H1 (cell line): Measurements from ENCODE around the gene GJD4. TPM values are rescaled to one million over a fixed set of nuclear protein-coding genes. Genes with fewer than 3 reads are reported as not detected.

Experiments used
- CTCF ChIA-PET: fragments of 300-600 bp; sonication (Branson Sonifier 250); formaldehyde crosslinking; loops from one replicate; lab custom pipeline; 2021; ENCODE audit not compliant: partially characterized antibody; lab: Charles Lee
- POLR2A ChIA-PET: fragments of 300-600 bp; sonication (Branson Sonifier 250); formaldehyde crosslinking; loops from one replicate; lab custom pipeline; 2021; ENCODE audit warnings: inconsistent platforms; ENCODE audit not compliant: partially characterized antibody; lab: Charles Lee
- DNase-seq, 2 experiments: peaks; one replicate each; pipeline versions ENCODE4 v3.0.0 to v3.0.0-alpha.2; 2010 to 2022; ENCODE audit warnings: low spot score in 2 of 2, low read depth in 1 of 2, mixed read lengths in 1 of 2
- FAIRE-seq: peaks from 2 replicates; lab custom pipeline; 2011; peaks lifted over from hg19 to GRCh38; lab: Jason Lieb, UNC
- H2AFZ ChIP-seq: 2 replicates; pipeline ENCODE4 v1.8.1; 2012; ENCODE audit warnings: low read length, inconsistent platforms
- H2AK5ac ChIP-seq: 2 replicates; pipeline ENCODE4 v1.6.1; 2013; ENCODE audit warnings: low read depth, low read length
- H2BK120ac ChIP-seq: replicated peaks from 2 replicates; pipeline ENCODE3; 2013; ENCODE audit warnings: low read depth, low read length, inconsistent platforms
- H2BK12ac ChIP-seq: 2 replicates; pipeline ENCODE4 v1.6.1; 2013; ENCODE audit warnings: low read depth, low read length
- H2BK15ac ChIP-seq: 2 replicates; pipeline ENCODE4 v1.6.1; 2013; ENCODE audit warnings: low read length
- H2BK20ac ChIP-seq: 2 replicates; pipeline ENCODE4 v1.6.1; 2013; ENCODE audit warnings: low read length
- H2BK5ac ChIP-seq: 2 replicates; pipeline ENCODE4 v1.6.1; 2013; ENCODE audit warnings: low read depth, low read length
- H3K14ac ChIP-seq: 2 replicates; pipeline ENCODE4 v1.6.1; 2013; ENCODE audit warnings: inconsistent platforms; ENCODE audit not compliant: insufficient read length
- H3K18ac ChIP-seq: 2 replicates; pipeline ENCODE4 v1.6.1; 2013; ENCODE audit warnings: low read length; ENCODE audit errors: extremely low read depth
- H3K23ac ChIP-seq: 2 replicates; pipeline ENCODE4 v1.6.1; 2013; ENCODE audit warnings: inconsistent platforms; ENCODE audit not compliant: insufficient read length
- H3K23me2 ChIP-seq: 2 replicates; pipeline ENCODE4 v1.6.1; 2013; ENCODE audit warnings: low read depth, low read length
- H3K27ac ChIP-seq: 2 replicates; pipeline ENCODE4 v1.6.1; 2011; ENCODE audit warnings: low read depth, low read length, inconsistent platforms
- H3K27me3 ChIP-seq, 4 experiments: replicated peaks in 1 of 4; 1 replicate in 1 of 4; 2 replicates in 3 of 4; pipeline versions ENCODE4 v1.6.1 to v1.8.1; 2011 to 2013; ENCODE audit warnings: low read length in 3 of 4, mild to moderate bottlenecking in 3 of 4, inconsistent platforms in 2 of 4, mixed read lengths in 2 of 4, moderate library complexity in 1 of 4; ENCODE audit not compliant: control insufficient read depth in 3 of 4, insufficient read depth in 3 of 4; ENCODE audit errors: extremely low read depth in 1 of 4
- H3K36me3 ChIP-seq, 4 experiments: 2 replicates each; pipeline versions ENCODE4 v1.6.1 to v1.8.1; 2011 to 2013; ENCODE audit warnings: mild to moderate bottlenecking in 4 of 4, low read length in 3 of 4, moderate library complexity in 2 of 4, control low read depth in 1 of 4, inconsistent platforms in 1 of 4; ENCODE audit not compliant: insufficient read depth in 4 of 4, control insufficient read depth in 2 of 4
- H3K4ac ChIP-seq: replicated peaks from 2 replicates; pipeline ENCODE3; 2013; ENCODE audit warnings: low read length, low read depth, mixed read lengths, inconsistent platforms; ENCODE audit not compliant: insufficient read length
- H3K4me1 ChIP-seq, 4 experiments: replicated peaks in 1 of 4; 1 replicate in 1 of 4; 2 replicates in 3 of 4; pipeline versions ENCODE4 v1.6.1 to v1.8.1; 2011 to 2013; ENCODE audit warnings: low read length in 3 of 4, inconsistent platforms in 2 of 4, mixed read lengths in 1 of 4; ENCODE audit not compliant: insufficient read depth in 4 of 4, control insufficient read depth in 3 of 4
- H3K4me2 ChIP-seq, 2 experiments: 2 replicates each; pipeline versions ENCODE4 v1.6.1 to v1.8.1; 2011 to 2013; ENCODE audit warnings: low read depth in 2 of 2, low read length in 2 of 2, control low read depth in 1 of 2, inconsistent platforms in 1 of 2, mild to moderate bottlenecking in 1 of 2; ENCODE audit not compliant: insufficient read depth in 1 of 2
- H3K4me3 ChIP-seq, 4 experiments: fragments of 200-600, 300-600 bp in 1 of 4; sonication (generic), shearing (Covaris generic), sonication (Bioruptor Twin) in 1 of 4; 2 replicates each; pipeline versions ENCODE4 v1.5.1 to v1.8.1; 2011 to 2016; ENCODE audit warnings: low read length in 4 of 4, low read depth in 3 of 4, control low read depth in 2 of 4, inconsistent platforms in 2 of 4, mild to moderate bottlenecking in 2 of 4, mixed read lengths in 1 of 4, moderate library complexity in 1 of 4; ENCODE audit not compliant: insufficient read depth in 2 of 4; ENCODE audit errors: extremely low read depth in 1 of 4
- H3K56ac ChIP-seq: replicated peaks from 2 replicates; pipeline ENCODE3; 2013; ENCODE audit warnings: low read depth, mild to moderate bottlenecking, mixed read lengths, low read length, inconsistent platforms; ENCODE audit not compliant: insufficient read length
- H3K79me1 ChIP-seq: 2 replicates; pipeline ENCODE4 v1.6.1; 2013; ENCODE audit warnings: low read depth, low read length, control low read depth
- H3K79me2 ChIP-seq, 2 experiments: 2 replicates each; pipeline versions ENCODE4 v1.6.1 to v1.8.1; 2012 to 2013; ENCODE audit warnings: low read length in 2 of 2, mild to moderate bottlenecking in 2 of 2, inconsistent platforms in 1 of 2; ENCODE audit not compliant: insufficient read depth in 2 of 2, control insufficient read depth in 1 of 2
- H3K9ac ChIP-seq, 4 experiments: replicated peaks in 1 of 4; 1 replicate in 1 of 4; 2 replicates in 3 of 4; pipeline versions ENCODE4 v1.6.1 to v1.8.1; 2011 to 2013; ENCODE audit warnings: low read depth in 3 of 4, low read length in 3 of 4, control low read depth in 2 of 4, mild to moderate bottlenecking in 2 of 4, moderate library complexity in 2 of 4, inconsistent platforms in 1 of 4; ENCODE audit errors: extremely low read depth in 1 of 4
- H3K9me3 ChIP-seq, 2 experiments: 2 replicates each; pipeline versions ENCODE4 v1.6.1 to v1.8.1; 2012 to 2013; ENCODE audit warnings: mild to moderate bottlenecking in 2 of 2, moderate library complexity in 2 of 2, control low read depth in 1 of 2, inconsistent platforms in 1 of 2, low read depth in 1 of 2, low read length in 1 of 2, mixed read lengths in 1 of 2; ENCODE audit not compliant: insufficient read depth in 2 of 2
- H4K20me1 ChIP-seq, 2 experiments: replicated peaks in 1 of 2; 2 replicates each; pipeline versions ENCODE3 to v1.8.1; 2011 to 2013; ENCODE audit warnings: inconsistent platforms in 2 of 2, low read length in 2 of 2, mild to moderate bottlenecking in 1 of 2; ENCODE audit not compliant: insufficient read depth in 2 of 2, control insufficient read depth in 1 of 2
- H4K5ac ChIP-seq: 2 replicates; pipeline ENCODE4 v1.6.1; 2013; ENCODE audit warnings: low read length, low read depth, mixed read lengths, inconsistent platforms; ENCODE audit not compliant: insufficient read length
- H4K8ac ChIP-seq: 2 replicates; pipeline ENCODE4 v1.8.0; 2013; ENCODE audit warnings: mild to moderate bottlenecking, moderate library complexity, low read length, inconsistent platforms; ENCODE audit not compliant: insufficient read depth; ENCODE audit errors: extremely low read depth
- H4K91ac ChIP-seq: replicated peaks from 2 replicates; pipeline ENCODE3; 2013; ENCODE audit warnings: low read length, mixed read lengths, inconsistent platforms; ENCODE audit not compliant: insufficient read length
- BACH1 ChIP-seq: IDR thresholded peaks from 2 replicates; pipeline ENCODE4 v1.6.1; 2012; ENCODE audit warnings: low read length, improper control_type of control experiment
- CTBP2 ChIP-seq: IDR thresholded peaks from 2 replicates; pipeline ENCODE4 v1.7.0; 2011; ENCODE audit warnings: borderline replicate concordance, mild to moderate bottlenecking, moderate library complexity, mixed read lengths, low read length; ENCODE audit not compliant: insufficient read depth, insufficient read length
- EGR1 ChIP-seq: IDR thresholded peaks from 2 replicates; pipeline ENCODE4 v1.6.1; 2011; ENCODE audit warnings: low read depth, low read length, borderline replicate concordance
- KDM4A ChIP-seq: IDR thresholded peaks from one replicate; pipeline ENCODE4 v1.7.1; 2012; ENCODE audit warnings: low read depth, mild to moderate bottlenecking, moderate library complexity, low read length, inconsistent platforms; ENCODE audit not compliant: severe bottlenecking
- MAFK ChIP-seq: IDR thresholded peaks from 2 replicates; pipeline ENCODE4 v1.6.1; 2012; ENCODE audit warnings: low read depth, mild to moderate bottlenecking, improper control_type of control experiment, low read length
- POLR2A ChIP-seq, 2 experiments: IDR thresholded peaks; 1 replicate in 1 of 2; 2 replicates in 1 of 2; pipeline ENCODE4 v1.6.1; 2011; ENCODE audit warnings: low read depth in 2 of 2, low read length in 2 of 2, mild to moderate bottlenecking in 2 of 2; ENCODE audit errors: control extremely low read depth in 1 of 2
- RAD21 ChIP-seq, 2 experiments: IDR thresholded peaks in 1 of 2; conservative IDR thresholded peaks in 1 of 2; 2 replicates each; pipeline ENCODE4 v1.6.1; 2011; ENCODE audit warnings: low read depth in 2 of 2, low read length in 2 of 2, improper control_type of control experiment in 1 of 2, inconsistent platforms in 1 of 2, mild to moderate bottlenecking in 1 of 2, moderate library complexity in 1 of 2
- SAP30 ChIP-seq: fragments of 300-600 bp; sonication (generic); IDR thresholded peaks from 2 replicates; pipeline ENCODE4 v1.7.1; 2012; ENCODE audit warnings: low read length, moderate library complexity, mild to moderate bottlenecking, inconsistent platforms; ENCODE audit not compliant: insufficient read depth, insufficient replicate concordance
- SP2 ChIP-seq: IDR thresholded peaks from 2 replicates; pipeline ENCODE4 v1.6.1; 2012; ENCODE audit warnings: mild to moderate bottlenecking, low read length, inconsistent platforms
- TAF1 ChIP-seq: IDR thresholded peaks from 2 replicates; pipeline ENCODE4 v1.6.1; 2011; ENCODE audit warnings: mild to moderate bottlenecking, low read depth, low read length
- TEAD4 ChIP-seq: IDR thresholded peaks from 2 replicates; pipeline ENCODE4 v1.6.1; 2012; ENCODE audit warnings: low read depth, low read length, inconsistent platforms, mixed read lengths
- WGBS, 2 experiments: shearing (Covaris generic) in 1 of 2; methylation state at CpG; one replicate each; pipeline versions ENCODE4 v1.1.6 to v1.1.7; 2013 to 2015; ENCODE audit warnings: low lambda C conversion rate in 2 of 2, mixed read lengths in 2 of 2, inconsistent platforms in 1 of 2, low coverage in 1 of 2, missing lambda C conversion rate in 1 of 2; ENCODE audit not compliant: insufficient replicate concordance in 2 of 2, insufficient coverage in 1 of 2, insufficient read length in 1 of 2; ENCODE audit errors: extremely low coverage in 1 of 2, missing lambda C conversion rate in 1 of 2; 5-methylcytosine and 5-hydroxymethylcytosine counted together
- polyA plus RNA-seq, 7 experiments: library from polyadenylated mRNA; depleted of rRNA in 3 of 7; stranded (reverse) in 5 of 7; unstranded in 2 of 7; fragments of >200 nt in 5 of 7; fragments of 200-250 nt in 2 of 7; gene quantifications; 1 replicate in 5 of 7; 2 replicates in 1 of 7; 4 replicates in 1 of 7; pipeline versions ENCODE4 v1.2.1 to v1.2.3, GENCODE V29; 2011 to 2013; ENCODE audit warnings: missing spikeins in 2 of 7, mixed read lengths in 2 of 7
- total RNA-seq: library from RNA; stranded (reverse); fragmentation: NEBNext Ultra II Directional; extraction: Animal tissue kit (Norgen Biotek cat#: 25700); gene quantifications from 2 replicates; pipeline ENCODE4 v1.2.1, GENCODE V29; 2021

GJD4 gene
- total and polyA plus RNA-seq, 2 of the 8 experiments (the other 6 are each of a cell fraction or from before 2014, with no cell fraction given) = not detected

DNA sequence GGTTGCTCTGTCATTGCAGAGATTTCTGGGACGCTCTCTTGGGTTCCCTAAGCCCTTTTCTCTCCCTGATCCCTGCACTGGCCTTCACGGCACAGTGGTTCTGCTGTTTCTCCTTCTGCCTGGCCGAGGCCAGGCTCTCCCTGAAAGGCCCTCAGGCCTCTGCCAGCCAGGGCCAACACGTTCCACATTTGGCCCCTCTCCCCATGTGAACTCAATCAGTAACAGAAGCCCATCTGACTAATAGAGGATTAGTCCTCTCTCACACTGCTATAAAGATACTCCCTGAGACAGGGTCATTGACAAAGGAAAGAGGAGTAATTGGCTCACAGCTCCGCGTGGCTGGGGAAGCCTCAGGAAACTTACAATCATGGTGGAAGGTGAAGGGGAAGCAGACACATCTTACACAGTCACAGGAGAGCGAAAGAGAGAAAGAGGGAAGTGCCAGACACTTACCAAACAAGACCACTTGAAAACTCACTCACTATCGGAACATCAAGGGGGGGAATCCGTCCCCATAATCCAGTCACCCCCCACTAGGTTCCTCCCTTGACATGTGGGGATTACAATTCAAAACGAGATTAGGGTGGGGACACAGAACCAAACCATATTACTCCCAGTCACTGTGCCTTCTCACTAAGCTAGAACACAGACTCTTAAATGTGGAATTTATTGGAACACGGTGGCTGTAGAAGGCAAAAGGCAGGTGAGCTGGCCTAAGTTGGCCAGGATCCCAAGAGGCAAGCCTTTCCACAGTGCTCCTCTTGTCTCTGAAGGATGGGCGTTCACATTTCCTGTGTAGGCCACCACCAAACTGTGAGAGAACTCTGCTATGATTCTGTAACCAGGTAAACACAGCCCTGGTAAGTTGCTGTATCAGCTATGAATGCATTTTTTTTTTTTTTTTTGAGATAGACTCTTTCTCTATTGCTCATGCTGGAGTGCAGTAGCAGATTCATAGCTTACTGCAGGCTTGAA, 28.2 kb downstream of the GJD4 start:
- Histone ChIP-seq H3K79me1 (no peaks in the 10 kb centered on the region), H3K79me2 (no peaks in the 10 kb centered on the region), H3K4me2 (no peak overlapping the region), H2AFZ (peak overlapping the region; percentile 20; the same call in 1 of the 2 replicates), H3K9ac (no peak overlapping the region), H4K20me1 (no peaks in the 10 kb centered on the region), H3K23me2 (no peaks in the 10 kb centered on the region; the same call in 1 of the 2 replicates), H3K18ac (no peak overlapping the region; the same call in 1 of the 2 replicates), H4K91ac (no peak overlapping the region), H3K56ac (no peak overlapping the region), H2AK5ac (no peak overlapping the region), H2BK120ac (no peak overlapping the region), H3K36me3 (no peaks in the 10 kb centered on the region), H2BK20ac (0 out of 2 replicates have a peak overlapping the region, but pooled peaks have one; percentile 35), H3K9me3 (no peaks in the 10 kb centered on the region), H2BK15ac (0 out of 2 replicates have a peak overlapping the region, but pooled peaks have one; percentile 12), H3K14ac (no peak overlapping the region), H4K8ac (no peak overlapping the region), H3K4me1 (peaks cover 2 to 13% (median 7%) of the 10 kb centered on the region in 4 experiments; a peak in 4 of 7 replicates), H3K27me3 (peaks cover 0 to 1% (median 0%) of the 10 kb centered on the region in 4 experiments; a peak in 1 of 7 replicates), H3K23ac (no peak overlapping the region), H3K27ac (no peak overlapping the region), H4K5ac (no peak overlapping the region), H3K4ac (no peak overlapping the region), H2BK5ac (no peak overlapping the region), H3K4me3 (no peak overlapping the region), H2BK12ac (no peak overlapping the region)
- FAIRE-seq (no peak), DNase-seq (no peak)
- WGBS, 2 experiments = 66% methylated on average over 12 of the region's 12 CpGs; no CpG with 5 or more reads in 1 of the 2 experiments
- CTCF ChIA-PET = interaction anchor here (0.7 to 9.4 kb wide), 8 partner anchors 20 to 1146 kb away, joined by 3 to 59 read pairs (median 4); no protein-coding TSS in a partner anchor
- POLR2A ChIA-PET = interaction anchor here (0.9 kb wide), 1 partner anchor 22 kb away, joined by 3 read pairs; no protein-coding TSS in a partner anchor
- TF ChIP-seq MAFK (no peak), KDM4A (no peak), TAF1 (no peak), EGR1 (no peak), CTBP2 (no peak), SP2 (no peak), SAP30 (no peak), BACH1 (no peak), RAD21 (IDR thresholded peaks at IDR 0.05 in 1 of 2, conservative IDR thresholded peaks at IDR 0.05 in 1 of 2; ENCODE audit: low read depth in 2 of 2, low read length in 2 of 2) (no peak), POLR2A (IDR thresholded peaks at IDR 0.05; ENCODE audit: control extremely low read depth in 1 of 2, low read depth in 2 of 2, low read length in 2 of 2) (no peak), TEAD4 (no peak)
